Stimulated activated CD4-positive, alpha-beta T cell treated with anti-CD3 and anti-CD28 coated beads, Interleukin-12 subunit alpha, Interleukin-12 subunit beta, amount 100 ng/mL, for 24 hours (primary cell): ENCODE data around the gene AP4S1.

ENCODE experiments used
- DNase-seq, 2 experiments: peaks; one replicate each; pipeline ENCODE4 v3.0.0-alpha.2; 2020; ENCODE audit warnings: low read depth in 2 of 2

The AP4S1 gene

GRCh38 chr14:31006703-31007102, 18.7 kb upstream of the AP4S1 start:
- DNase-seq, result no peak

DNA sequence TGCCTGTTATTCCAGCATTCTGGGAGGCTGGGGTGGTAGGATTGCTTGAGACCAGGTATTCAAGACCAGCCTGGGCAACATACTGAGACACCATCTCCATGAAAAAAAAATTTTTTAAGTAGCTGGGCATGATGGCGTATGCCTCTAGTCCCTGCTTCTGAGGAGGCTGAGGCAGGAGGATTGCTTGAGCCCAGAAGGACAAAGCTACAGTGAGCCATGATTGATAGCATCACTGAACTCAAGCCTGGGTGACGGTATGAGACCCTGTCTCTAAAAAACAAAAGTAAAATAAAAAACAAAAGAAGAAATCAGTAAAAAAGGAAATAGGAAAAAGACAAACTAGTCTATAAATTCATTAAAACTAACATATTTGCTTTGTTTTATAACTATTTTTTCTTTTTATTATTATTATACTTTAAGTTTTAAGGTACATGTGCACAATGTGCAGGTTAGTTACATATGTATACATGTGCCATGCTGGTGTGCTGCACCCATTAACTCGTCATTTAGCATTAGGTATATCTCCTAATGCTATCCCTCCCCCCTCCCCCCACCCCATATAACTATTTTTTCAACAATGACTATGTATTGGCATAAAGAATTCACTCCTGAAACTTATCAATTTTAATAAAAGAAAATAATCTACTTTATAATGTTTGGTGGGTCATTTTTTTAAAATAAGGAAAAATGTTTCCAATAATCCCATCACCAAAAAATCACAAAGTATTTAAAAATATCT, 15.4 kb upstream of the AP4S1 start:
- DNase-seq, result no peak

GRCh38 chr14:31010935-31011334, 14.5 kb upstream of the AP4S1 start:
- DNase-seq, result no peak

GRCh38 chr14:31013841-31014240, 11.6 kb upstream of the AP4S1 start:
- no peak for DNase-seq

GRCh38 chr14:31018057-31018645, 7.3 kb upstream of the AP4S1 start:
- no peak for DNase-seq

GRCh38 chr14:31020834-31021575, 4.4 kb upstream of the AP4S1 start:
- DNase-seq, result no peak

- no peak for DNase-seq
Measured at GRCh38 chr14:31021576-31021949, 3.9 kb upstream of the AP4S1 start.

DNA sequence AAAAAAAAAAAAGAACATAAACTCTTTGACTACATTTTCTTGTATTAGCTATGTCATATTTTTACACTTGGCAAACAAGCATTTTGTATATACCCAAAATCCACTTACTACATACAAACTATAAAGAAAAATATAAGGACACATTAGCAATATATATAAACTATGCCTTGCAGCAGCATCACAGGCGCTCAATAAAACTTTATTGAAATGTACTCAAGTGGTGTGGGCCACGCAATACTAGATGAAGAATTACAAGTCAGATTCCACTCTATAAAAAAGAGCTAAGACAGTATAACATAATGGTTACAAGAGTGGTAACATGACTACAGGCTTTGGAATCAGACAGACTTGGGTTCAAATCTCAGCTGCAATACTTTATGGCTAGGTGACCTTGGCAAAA, 3.1 kb upstream of the AP4S1 start:
- no peak for DNase-seq

- no peak for DNase-seq
Measured at GRCh38 chr14:31024010-31024480, 1.4 kb upstream of the AP4S1 start.

- no peak for DNase-seq
Measured at GRCh38 chr14:31024577-31025366, 677 bp upstream of the AP4S1 start.

GRCh38 chr14:31026077-31026449, 614 bp downstream of the AP4S1 start, which contains the start of gene STRN3:
STRN3 (minus strand) TSS chr14:31026379; CDS start chr14:31026185, 194 bp downstream.
- no peak for DNase-seq

DNA sequence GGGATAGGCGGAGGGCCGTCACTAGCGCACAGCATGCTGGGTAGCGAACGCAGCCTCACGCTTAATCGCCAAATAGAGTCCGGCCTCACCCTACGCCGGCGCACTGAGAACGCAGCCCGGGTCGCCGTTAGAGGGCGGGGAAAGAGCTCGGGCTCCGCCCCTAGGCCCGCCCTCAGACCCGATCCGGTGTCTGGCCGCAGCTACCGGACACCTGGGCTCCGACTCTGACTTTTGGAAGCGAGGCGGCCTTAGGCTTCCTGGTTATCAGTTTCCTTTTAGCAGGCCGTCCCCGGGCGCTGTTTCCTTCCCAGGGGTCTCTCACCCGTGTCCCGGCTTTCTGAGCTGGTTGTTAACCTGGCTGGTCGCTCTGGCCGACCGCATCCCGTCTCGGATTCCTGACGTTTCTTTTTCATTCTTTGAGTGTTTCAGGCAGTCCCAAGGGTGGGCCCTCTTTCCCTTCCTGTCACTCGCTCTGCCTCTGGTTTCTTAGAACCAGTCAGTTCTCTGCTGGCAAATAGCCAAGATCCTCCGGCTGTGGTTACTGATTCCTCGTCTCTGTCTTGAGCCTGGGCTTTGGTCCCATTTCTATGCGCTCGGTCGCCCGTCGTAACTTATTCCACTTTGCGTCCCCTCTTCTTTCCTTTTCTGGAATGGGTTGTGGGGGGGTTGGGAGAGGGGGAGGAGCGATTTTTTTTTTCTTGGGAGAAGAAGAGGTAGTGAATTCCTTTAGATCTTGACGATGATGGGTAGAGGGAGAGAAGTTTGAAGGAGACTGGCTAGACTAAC, 1.2 kb downstream of the AP4S1 start:
- DNase-seq, result peak; percentile 83 to 89

- DNase-seq, result no peak
Measured at GRCh38 chr14:31027847-31028246, 2.4 kb downstream of the AP4S1 start.

- DNase-seq, result no peak
Measured at GRCh38 chr14:31029016-31029970, 3.8 kb downstream of the AP4S1 start.

GRCh38 chr14:31030469-31030868, 5.0 kb downstream of the AP4S1 start:
- no peak for DNase-seq

GRCh38 chr14:31036552-31036951, 11.1 kb downstream of the AP4S1 start:
- no peak for DNase-seq

GRCh38 chr14:31037709-31038221, 12.3 kb downstream of the AP4S1 start:
- no peak for DNase-seq

- no peak for DNase-seq
Measured at GRCh38 chr14:31038521-31039166, 13.2 kb downstream of the AP4S1 start.

DNA sequence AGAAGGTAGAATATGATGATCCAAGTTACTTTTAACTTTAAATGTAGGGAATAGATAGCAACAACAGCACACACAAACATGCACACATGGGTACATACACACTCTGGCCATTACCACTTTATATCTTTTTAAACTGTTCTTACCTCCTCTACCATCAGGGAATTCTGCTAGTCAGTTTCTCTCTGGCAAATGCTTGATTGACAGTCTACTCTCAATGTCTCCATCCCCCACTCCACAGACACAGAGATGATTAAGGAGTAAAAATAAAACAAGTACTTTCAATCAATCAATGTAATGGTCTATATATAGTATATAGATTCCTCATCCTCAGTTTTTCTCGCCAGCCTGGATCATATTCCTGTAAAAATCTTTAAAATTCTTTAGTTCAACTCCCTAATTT, 16.9 kb downstream of the AP4S1 start:
- DNase-seq, result no peak
